ENCODE results near the gene DNAH12. TPM values are rescaled to one million over a fixed set of nuclear protein-coding genes. Genes with fewer than 3 reads are reported as not detected.

DNAH12 gene
- total and polyA plus RNA-seq, 9 of the 15 experiments (the other 6 are each of a cell fraction or from before 2014, with no cell fraction given), result 0.01 to 0.04 (median 0.01) TPM; not detected in 5

- TF ChIP-seq ZBTB40 (IDR thresholded peaks at IDR 0.05), result peak; percentile 95
- TF ChIP-seq ZBTB40 (CRISPR knock-in tag; IDR thresholded peaks at IDR 0.05), result peak; percentile 51; the same call in 1 of the 2 replicates
- TF ChIP-seq POLR2G (IDR thresholded peaks at IDR 0.05; ENCODE audit: low read depth, low read length), result peak; percentile 98
- TF ChIP-seq ERF (CRISPR knock-in tag; IDR thresholded peaks at IDR 0.05), result peak; percentile 74; the same call in 1 of the 2 replicates
- TF ChIP-seq POLR2AphosphoS5 (IDR thresholded peaks at IDR 0.05; ENCODE audit: control insufficient read depth, insufficient read depth, low read depth, low read length), result peak; percentile 81
- TF ChIP-seq, protein P1, sequence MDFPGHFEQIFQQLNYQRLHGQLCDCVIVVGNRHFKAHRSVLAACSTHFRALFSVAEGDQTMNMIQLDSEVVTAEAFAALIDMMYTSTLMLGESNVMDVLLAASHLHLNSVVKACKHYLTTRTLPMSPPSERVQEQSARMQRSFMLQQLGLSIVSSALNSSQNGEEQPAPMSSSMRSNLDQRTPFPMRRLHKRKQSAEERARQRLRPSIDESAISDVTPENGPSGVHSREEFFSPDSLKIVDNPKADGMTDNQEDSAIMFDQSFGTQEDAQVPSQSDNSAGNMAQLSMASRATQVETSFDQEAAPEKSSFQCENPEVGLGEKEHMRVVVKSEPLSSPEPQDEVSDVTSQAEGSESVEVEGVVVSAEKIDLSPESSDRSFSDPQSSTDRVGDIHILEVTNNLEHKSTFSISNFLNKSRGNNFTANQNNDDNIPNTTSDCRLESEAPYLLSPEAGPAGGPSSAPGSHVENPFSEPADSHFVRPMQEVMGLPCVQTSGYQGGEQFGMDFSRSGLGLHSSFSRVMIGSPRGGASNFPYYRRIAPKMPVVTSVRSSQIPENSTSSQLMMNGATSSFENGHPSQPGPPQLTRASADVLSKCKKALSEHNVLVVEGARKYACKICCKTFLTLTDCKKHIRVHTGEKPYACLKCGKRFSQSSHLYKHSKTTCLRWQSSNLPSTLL (IDR thresholded peaks at IDR 0.05), result peak; percentile 69; the same call in 1 of the 2 replicates
- TF ChIP-seq RB1 (IDR thresholded peaks at IDR 0.05; ENCODE audit: low read depth), result peak; percentile 9; the same call in 1 of the 2 replicates
- 0 out of 2 replicates have a peak, but pooled peaks have one; percentile 45 for TF ChIP-seq ADNP (tag; IDR thresholded peaks at IDR 0.05)
- peak; percentile 69 for TF ChIP-seq CBFA2T2 (conservative IDR thresholded peaks at IDR 0.05)
- TF ChIP-seq OTX1 (CRISPR knock-in tag; IDR thresholded peaks at IDR 0.05), result peak; percentile 46; the same call in 1 of the 2 replicates
- TF ChIP-seq MAZ (CRISPR knock-in tag; conservative IDR thresholded peaks at IDR 0.05 in 1 of 2, IDR thresholded peaks at IDR 0.05 in 1 of 2), result peak; percentile 35 to 46; a peak in 2 of 4 replicates
- TF ChIP-seq RBBP5 (IDR thresholded peaks at IDR 0.05; ENCODE audit: borderline replicate concordance, insufficient read depth, low read length, poor library complexity, severe bottlenecking), result peak; percentile 90
- TF ChIP-seq BACH1 (tag; IDR thresholded peaks at IDR 0.05), result peak; percentile 48; the same call in 1 of the 2 replicates
- peak; percentile 97 for TF ChIP-seq MAX (CRISPR knock-in tag; IDR thresholded peaks at IDR 0.05)
- TF ChIP-seq NONO (IDR thresholded peaks at IDR 0.05; ENCODE audit: low read depth in 2 of 2, low read length in 1 of 2), result peak in 1 of 2 experiments; percentile 60; a peak in 1 of 4 replicates
Measured at GRCh38 chr3:57555738-57556458, 11.8 kb upstream of the DNAH12 start, which contains the start of gene PDE12 (continued).
